A673 (cell line): Measurements from ENCODE around the gene EHMT1. TPM values are rescaled to one million over a fixed set of nuclear protein-coding genes. Genes with fewer than 3 reads are reported as not detected.

Source experiments
- BruUV-seq: library from RNA; stranded (reverse); fragments of 400-500 nt; replicated peaks from 2 replicates; lab custom pipeline; 2021; lab: Mats Ljungman, UMichigan
- CTCF ChIA-PET: fragments of 300-600 bp; sonication (Branson Sonifier 250); formaldehyde crosslinking; loops from one replicate; lab custom pipeline; 2022; ENCODE audit warnings: antibody characterized with exemption; lab: Charles Lee
- POLR2A ChIA-PET: fragments of 300-600 bp; sonication (Branson Sonifier 250); formaldehyde crosslinking; loops from one replicate; lab custom pipeline; 2022; ENCODE audit warnings: antibody characterized with exemption; ENCODE audit not compliant: low non-redundant PET; lab: Charles Lee
- DNase-seq: peaks from one replicate; pipeline ENCODE4 v3.0.0-alpha.2; 2015; ENCODE audit warnings: low spot score
- H3K27ac ChIP-seq: fragments of 200-600 bp; sonication (generic); 2 replicates; pipeline ENCODE4 v1.5.1; 2016; ENCODE audit warnings: mixed run types, low read depth, mild to moderate bottlenecking, mixed read lengths, antibody characterized with exemption, low read length; ENCODE audit not compliant: poor library complexity, severe bottlenecking
- H3K27me3 ChIP-seq: fragments of 200-600 bp; sonication (generic); replicated peaks from 2 replicates; pipeline ENCODE4 v1.6.1; 2017; ENCODE audit warnings: mixed run types, low read depth, mild to moderate bottlenecking, mixed read lengths, antibody characterized with exemption, low read length; ENCODE audit not compliant: insufficient read depth, poor library complexity
- H3K36me3 ChIP-seq: fragments of 200-600 bp; sonication (generic); 2 replicates; pipeline ENCODE4 v1.6.1; 2016; ENCODE audit warnings: mixed run types, mild to moderate bottlenecking, mixed read lengths, antibody characterized with exemption, low read length; ENCODE audit not compliant: insufficient read depth, poor library complexity, severe bottlenecking
- H3K4me1 ChIP-seq: fragments of 200-600 bp; sonication (generic); 2 replicates; pipeline ENCODE4 v1.6.1; 2017; ENCODE audit warnings: mixed run types, mild to moderate bottlenecking, mixed read lengths, antibody characterized with exemption, low read length; ENCODE audit not compliant: insufficient read depth, poor library complexity, severe bottlenecking
- H3K4me3 ChIP-seq: fragments of 200-600 bp; sonication (generic); 2 replicates; pipeline ENCODE4 v1.5.1; 2016; ENCODE audit warnings: low read depth, mixed run types, mild to moderate bottlenecking, mixed read lengths, low read length; ENCODE audit not compliant: poor library complexity, severe bottlenecking
- H3K9me3 ChIP-seq: fragments of 200-600 bp; sonication (generic); 2 replicates; pipeline ENCODE4 v1.6.1; 2016; ENCODE audit warnings: mixed run types, low read depth, mild to moderate bottlenecking, mixed read lengths, antibody characterized with exemption, low read length; ENCODE audit not compliant: poor library complexity, severe bottlenecking
- EZH2 ChIP-seq: fragments of 200-600 bp; sonication (generic); IDR thresholded peaks from 2 replicates; pipeline ENCODE4 v1.6.1; 2017; ENCODE audit warnings: borderline replicate concordance, low read depth, mild to moderate bottlenecking, mixed read lengths, antibody characterized with exemption, low read length; ENCODE audit not compliant: poor library complexity, severe bottlenecking
- intact Hi-C: fragments of 100-400 bp; cut with micrococcal nuclease; formaldehyde crosslinking; loops from one replicate; pipeline ENCODE4 v1.10.0; 2022; ENCODE audit not compliant: unreplicated experiment
- total RNA-seq: library from RNA; stranded (reverse); gene quantifications from 2 replicates; pipeline ENCODE4 v1.2.3, GENCODE V29; 2021
- TF ChIP-seq, protein P1 (sequence below): fragments of 300-800, 200-600 bp; sonication (generic); conservative IDR thresholded peaks from 2 replicates; pipeline ENCODE4 v1.5.1; 2017; ENCODE audit warnings: low read depth, mild to moderate bottlenecking, antibody characterized with exemption, low read length, moderate library complexity, mixed read lengths

The EHMT1 gene
- total RNA-seq, 1 experiment from 2014 or later = 115 TPM

GRCh38 chr9:137820161-137820855 is 201.5 kb downstream of the EHMT1 start:
- no peaks in the 10 kb centered on the region for H3K4me1 ChIP-seq
- no peaks in the 10 kb centered on the region for H3K9me3 ChIP-seq
- TF ChIP-seq, protein P1, sequence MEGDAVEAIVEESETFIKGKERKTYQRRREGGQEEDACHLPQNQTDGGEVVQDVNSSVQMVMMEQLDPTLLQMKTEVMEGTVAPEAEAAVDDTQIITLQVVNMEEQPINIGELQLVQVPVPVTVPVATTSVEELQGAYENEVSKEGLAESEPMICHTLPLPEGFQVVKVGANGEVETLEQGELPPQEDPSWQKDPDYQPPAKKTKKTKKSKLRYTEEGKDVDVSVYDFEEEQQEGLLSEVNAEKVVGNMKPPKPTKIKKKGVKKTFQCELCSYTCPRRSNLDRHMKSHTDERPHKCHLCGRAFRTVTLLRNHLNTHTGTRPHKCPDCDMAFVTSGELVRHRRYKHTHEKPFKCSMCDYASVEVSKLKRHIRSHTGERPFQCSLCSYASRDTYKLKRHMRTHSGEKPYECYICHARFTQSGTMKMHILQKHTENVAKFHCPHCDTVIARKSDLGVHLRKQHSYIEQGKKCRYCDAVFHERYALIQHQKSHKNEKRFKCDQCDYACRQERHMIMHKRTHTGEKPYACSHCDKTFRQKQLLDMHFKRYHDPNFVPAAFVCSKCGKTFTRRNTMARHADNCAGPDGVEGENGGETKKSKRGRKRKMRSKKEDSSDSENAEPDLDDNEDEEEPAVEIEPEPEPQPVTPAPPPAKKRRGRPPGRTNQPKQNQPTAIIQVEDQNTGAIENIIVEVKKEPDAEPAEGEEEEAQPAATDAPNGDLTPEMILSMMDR = no peak
- TF ChIP-seq EZH2 = no peak
- H3K36me3 ChIP-seq = peaks cover 34% of the 10 kb centered on the region
- BruUV-seq = no TSS peak
- H3K4me3 ChIP-seq = no peak overlapping the region
- ChIA-PET POLR2A (no interaction called here), CTCF (no interaction called here)
- DNase-seq = no peak
- no peaks in the 10 kb centered on the region for H3K27me3 ChIP-seq
- no peak overlapping the region for H3K27ac ChIP-seq
- intact Hi-C loops = no loop called here

DNA sequence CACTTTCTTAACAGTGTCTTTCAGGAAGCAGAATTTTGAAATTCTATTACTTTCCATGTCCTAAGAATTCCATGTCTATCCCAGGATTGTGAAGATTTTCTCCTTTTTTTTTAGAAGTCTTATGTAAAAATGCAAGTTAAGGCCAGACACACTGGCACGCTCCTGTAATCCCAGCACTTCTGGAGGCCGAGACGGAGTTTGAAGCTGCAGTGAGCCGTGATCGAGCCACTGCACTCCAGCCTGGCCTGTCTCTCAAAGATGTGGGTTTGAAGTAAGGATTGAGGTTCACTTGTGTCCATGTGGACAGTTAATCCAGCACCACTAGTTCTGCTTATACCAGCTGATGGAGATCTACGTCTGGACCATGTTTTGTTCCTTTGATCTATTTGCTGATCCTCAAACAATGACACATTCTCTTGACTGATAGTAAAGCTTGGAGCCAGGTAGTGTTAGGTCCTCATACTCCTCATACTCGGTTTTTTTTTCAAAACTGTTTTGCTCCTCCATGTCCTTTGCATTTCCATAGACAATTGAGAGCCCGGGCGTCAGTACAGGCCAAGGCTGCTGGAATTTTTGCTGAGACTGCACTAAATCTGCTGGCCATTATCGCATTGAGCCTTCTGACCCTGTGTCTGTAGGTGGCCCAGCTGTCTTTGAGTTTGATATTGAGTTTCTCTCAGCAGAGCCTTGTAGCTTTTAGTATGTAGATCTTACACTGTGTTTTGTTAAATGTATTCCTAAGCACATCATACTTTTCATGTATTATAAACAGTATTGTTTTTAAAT is 205.4 kb downstream of the EHMT1 start:
- BruUV-seq = no TSS peak
- intact Hi-C loops = no loop called here

GRCh38 chr9:137825324-137825989 is 206.7 kb downstream of the EHMT1 start:
- Histone ChIP-seq H3K9me3 (no peaks in the 10 kb centered on the region), H3K27ac (no peak overlapping the region), H3K36me3 (peaks cover 10% of the 10 kb centered on the region), H3K4me1 (no peaks in the 10 kb centered on the region), H3K4me3 (no peak overlapping the region), H3K27me3 (no peaks in the 10 kb centered on the region)
- no peak for DNase-seq
- BruUV-seq = no TSS peak
- POLR2A ChIA-PET = no interaction called here
- CTCF ChIA-PET = no interaction called here
- TF ChIP-seq, protein P1 = no peak
- no peak for TF ChIP-seq EZH2
- intact Hi-C loops = no loop called here

More for the DNA sequence above, 205.4 kb downstream of the EHMT1 start:
- Histone ChIP-seq H3K9me3 (no peaks in the 10 kb centered on the region), H3K4me1 (no peaks in the 10 kb centered on the region), H3K4me3 (no peak overlapping the region), H3K36me3 (peaks cover 10% of the 10 kb centered on the region), H3K27me3 (no peaks in the 10 kb centered on the region), H3K27ac (no peak overlapping the region)
- ChIA-PET POLR2A (no interaction called here), CTCF (no interaction called here)
- DNase-seq = no peak
- no peak for TF ChIP-seq EZH2
- TF ChIP-seq, protein P1 = no peak
